Frontal cortex (tissue), 4 donors: ENCODE data around the gene LHFPL2. TPM values are rescaled to one million over a fixed set of nuclear protein-coding genes. Genes with fewer than 3 reads are reported as not detected.

ENCODE experiments used
- DNase-seq, 2 donors: peaks; one replicate each; pipeline ENCODE4 v3.0.0; 2012; ENCODE audit warnings: low spot score in 2 of 2
- FAIRE-seq: peaks from 2 replicates; lab custom pipeline; 2012; peaks lifted over from hg19 to GRCh38; lab: Jason Lieb, UNC
- total RNA-seq: library from RNA; depleted of rRNA; stranded (reverse); fragments of >200 nt; gene quantifications from one replicate; pipeline ENCODE4 v1.2.3, GENCODE V29; 2014
- donor health status: control.
- donor health status: control.
- donor health status: control.

LHFPL2 gene
- total RNA-seq, 1 donor from 2014 or later: 23.2 TPM

- no peak for FAIRE-seq
- no peak for DNase-seq
These were observed 199.5 kb downstream of the LHFPL2 start for GRCh38 chr5:78449103-78449502.

GRCh38 chr5:78447775-78448424 lies 200.7 kb downstream of the LHFPL2 start:
- FAIRE-seq: no peak
- DNase-seq: no peak
